HepG2 (cell line): ENCODE measurements around the gene GRK3. TPM values are rescaled to one million over a fixed set of nuclear protein-coding genes. Genes with fewer than 3 reads are reported as not detected.

Experiments
- ATAC-seq: fragments of 200-7000 bp; cut with Tn5 transposase; 3 replicates; pipeline ENCODE4 v1.9.1; 2020; ENCODE audit warnings: mild to moderate bottlenecking, moderate library complexity
- BruUV-seq: library from RNA; stranded (reverse); fragments of 400-500 nt; replicated peaks from 2 replicates; lab custom pipeline; 2021; lab: Mats Ljungman, UMichigan
- CTCF ChIA-PET: fragments of 300-600 bp; formaldehyde crosslinking; extraction: SDS; loops from one replicate; lab custom pipeline; 2021; ENCODE audit warnings: low total read pairs, inconsistent platforms, low intra/inter-chr PET ratio; lab: Yijun Ruan, JAX
- POLR2A ChIA-PET: fragments of 350-600 bp; sonication (Branson Sonifier 250); formaldehyde crosslinking; loops from one replicate; lab custom pipeline; 2020; ENCODE audit warnings: antibody characterized with exemption, inconsistent platforms; lab: Yijun Ruan, JAX
- DNase-seq: peaks from one replicate; pipeline ENCODE4 v3.0.0-alpha.2; 2015; ENCODE audit warnings: low spot score
- FAIRE-seq: peaks from 3 replicates; lab custom pipeline; 2011; peaks lifted over from hg19 to GRCh38; lab: Jason Lieb, UNC
- H2AFZ ChIP-seq: one replicate; pipeline ENCODE4 v1.6.1; 2011; ENCODE audit warnings: low read length, inconsistent platforms
- H3K27ac ChIP-seq: fragments of 300-600 bp; 3 replicates; pipeline ENCODE4 v1.8.0; 2011; ENCODE audit warnings: mixed run types, mild to moderate bottlenecking, mixed read lengths, low read length, inconsistent platforms; ENCODE audit not compliant: insufficient read depth; ENCODE audit errors: extremely low read length
- H3K27me3 ChIP-seq, 2 experiments: fragments of 200-600 bp in 1 of 2; 2 replicates in 1 of 2; 3 replicates in 1 of 2; pipeline versions ENCODE4 v1.6.0 to v1.8.0; 2011; ENCODE audit warnings: low read length in 2 of 2, mild to moderate bottlenecking in 2 of 2, moderate library complexity in 2 of 2, inconsistent platforms in 1 of 2; ENCODE audit not compliant: insufficient read depth in 2 of 2, control insufficient read depth in 1 of 2
- H3K36me3 ChIP-seq, 2 experiments: fragments of 200-600 bp in 1 of 2; replicated peaks in 1 of 2; 2 replicates in 1 of 2; 3 replicates in 1 of 2; pipeline versions ENCODE4 v1.5.1 to v1.8.0; 2011; ENCODE audit warnings: low read length in 2 of 2, inconsistent platforms in 1 of 2; ENCODE audit not compliant: insufficient read depth in 2 of 2, control insufficient read depth in 1 of 2
- H3K4me1 ChIP-seq: 2 replicates; pipeline ENCODE4 v1.5.1; 2012; ENCODE audit warnings: low read length, inconsistent platforms; ENCODE audit not compliant: insufficient read depth
- H3K4me2 ChIP-seq: 2 replicates; pipeline ENCODE4 v1.6.0; 2011; ENCODE audit warnings: low read depth, low read length, inconsistent platforms
- H3K4me3 ChIP-seq, 3 experiments: fragments of 200-600 bp in 1 of 3; sonication (generic), shearing (Covaris generic) in 1 of 3; replicated peaks in 1 of 3; 2 replicates each; pipeline ENCODE4 v1.5.1; 2011 to 2016; ENCODE audit warnings: low read length in 3 of 3, inconsistent platforms in 2 of 3, low read depth in 2 of 3, mild to moderate bottlenecking in 2 of 3, control low read depth in 1 of 3, mixed read lengths in 1 of 3; ENCODE audit not compliant: insufficient read depth in 1 of 3
- H3K79me2 ChIP-seq: one replicate; pipeline ENCODE4 v1.6.1; 2011; ENCODE audit warnings: low read length, inconsistent platforms; ENCODE audit not compliant: insufficient read depth
- H3K9ac ChIP-seq: 2 replicates; pipeline ENCODE4 v1.6.0; 2011; ENCODE audit warnings: mild to moderate bottlenecking, low read depth, low read length, inconsistent platforms; ENCODE audit not compliant: insufficient read depth
- H3K9me3 ChIP-seq: 2 replicates; pipeline ENCODE4 v1.5.1; 2012; ENCODE audit warnings: mild to moderate bottlenecking, low read length
- H4K20me1 ChIP-seq: 2 replicates; pipeline ENCODE4 v1.6.0; 2011; ENCODE audit warnings: inconsistent platforms, mild to moderate bottlenecking, low read length, moderate library complexity; ENCODE audit not compliant: insufficient read depth
- BRCA1 ChIP-seq: sonication (generic); formaldehyde crosslinking; IDR thresholded peaks from 2 replicates; pipeline ENCODE4 v1.4.0; 2020; ENCODE audit warnings: missing genetic modification reagents
- CBX5 ChIP-seq: sonication (generic); formaldehyde crosslinking; IDR thresholded peaks from 2 replicates; pipeline ENCODE4 v1.4.0; 2020; ENCODE audit warnings: missing genetic modification reagents, borderline replicate concordance
- DR1 ChIP-seq: sonication (generic); formaldehyde crosslinking; IDR thresholded peaks from 2 replicates; pipeline ENCODE4 v1.8.0; 2021; ENCODE audit warnings: mild to moderate bottlenecking, missing genetic modification reagents, inconsistent platforms
- FOXJ3 ChIP-seq: sonication (generic); formaldehyde crosslinking; IDR thresholded peaks from 2 replicates; pipeline ENCODE4 v1.4.0; 2020; ENCODE audit warnings: missing genetic modification reagents, mild to moderate bottlenecking, borderline replicate concordance
- U2AF1 ChIP-seq: fragments of 200-400 bp; formaldehyde crosslinking; optimal IDR thresholded peaks from 2 replicates; pipeline ENCODE3; 2017; ENCODE audit warnings: mild to moderate bottlenecking, low read depth, low read length
- ZNF124 ChIP-seq: sonication (generic); formaldehyde crosslinking; IDR thresholded peaks from 2 replicates; pipeline ENCODE4 v1.4.0; 2020; ENCODE audit warnings: missing genetic modification reagents
- WGBS: methylation state at CpG from one replicate; pipeline ENCODE4 v1.1.6; 2017; ENCODE audit warnings: low lambda C conversion rate; 5-methylcytosine and 5-hydroxymethylcytosine counted together
- in situ Hi-C: cut with HindIII; loops from 2 replicates; pipeline ENCODE4 v1.10.0; 2017; ENCODE audit warnings: low pct_unique_long_range_greater_than_20kb; ENCODE audit not compliant: extremely low pct_ligation_motif_present
- intact Hi-C: fragments of 100-400 bp; cut with micrococcal nuclease; formaldehyde crosslinking; loops from one replicate; pipeline ENCODE4 v1.10.0; 2022; ENCODE audit not compliant: unreplicated experiment
- polyA plus RNA-seq, 8 experiments: library from polyadenylated mRNA; depleted of rRNA in 3 of 8; stranded (reverse) in 7 of 8; unstranded in 1 of 8; fragments of >200 nt; fragmentation: Illumina TruSeq in 4 of 8; extraction: Trizol in 4 of 8; gene quantifications; 2 replicates each; pipeline versions ENCODE4 v1.2.1 to v1.2.3, GENCODE V29; 2011 to 2016; ENCODE audit warnings: low read depth in 4 of 8, missing spikeins in 1 of 8, mixed read lengths in 1 of 8; ENCODE audit not compliant: insufficient read depth in 1 of 8
- total RNA-seq, 5 experiments: library from RNA; depleted of rRNA; stranded (reverse); fragments of >200 nt; fragmentation: Illumina TruSeq; extraction: Trizol; gene quantifications; 2 replicates each; pipeline ENCODE4 v1.2.3, GENCODE V29; 2016; ENCODE audit warnings: low read depth in 1 of 5
- TF ChIP-seq, protein P1 (sequence below): sonication (generic); formaldehyde crosslinking; IDR thresholded peaks from 2 replicates; pipeline ENCODE4 v1.4.0; 2020; ENCODE audit warnings: missing genetic modification reagents, borderline replicate concordance
- TF ChIP-seq, protein P2 (sequence below): IDR thresholded peaks from 2 replicates; pipeline ENCODE4 v1.6.1; 2016; ENCODE audit warnings: missing genetic modification reagents, missing compliant biosample characterization
- TF ChIP-seq, protein P3 (sequence below): sonication (generic); formaldehyde crosslinking; IDR thresholded peaks from 2 replicates; pipeline ENCODE4 v1.4.0; 2020; ENCODE audit warnings: low read depth, missing genetic modification reagents

GRK3 gene
- total and polyA plus RNA-seq, 2 of the 13 experiments (the other 11 are each of a cell fraction or from before 2014, with no cell fraction given), result 8.5 to 16.7 TPM

DNA sequence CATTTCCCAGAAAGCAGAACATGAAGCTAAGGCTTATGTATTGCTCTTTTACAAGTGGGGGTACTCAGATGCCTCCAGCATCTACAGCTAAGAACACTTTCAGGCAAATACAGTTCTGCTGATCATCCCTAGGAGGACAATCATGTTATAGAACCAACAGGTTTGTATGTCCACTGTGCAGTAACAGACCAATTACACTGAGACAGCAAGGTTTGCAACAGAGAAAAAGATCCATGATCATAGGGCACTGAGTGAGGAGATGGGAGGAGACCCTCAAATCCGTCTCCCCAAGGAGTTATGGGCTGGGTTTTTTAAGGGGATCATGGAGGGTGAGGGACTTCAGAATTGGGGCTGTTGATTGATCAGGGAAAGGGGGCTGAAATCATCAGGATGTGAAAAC, 39.1 kb upstream of the GRK3 start:
- H3K36me3 ChIP-seq, result no peaks in the 10 kb centered on the region
- POLR2A ChIA-PET, result no interaction called here
- TF ChIP-seq, protein P1, sequence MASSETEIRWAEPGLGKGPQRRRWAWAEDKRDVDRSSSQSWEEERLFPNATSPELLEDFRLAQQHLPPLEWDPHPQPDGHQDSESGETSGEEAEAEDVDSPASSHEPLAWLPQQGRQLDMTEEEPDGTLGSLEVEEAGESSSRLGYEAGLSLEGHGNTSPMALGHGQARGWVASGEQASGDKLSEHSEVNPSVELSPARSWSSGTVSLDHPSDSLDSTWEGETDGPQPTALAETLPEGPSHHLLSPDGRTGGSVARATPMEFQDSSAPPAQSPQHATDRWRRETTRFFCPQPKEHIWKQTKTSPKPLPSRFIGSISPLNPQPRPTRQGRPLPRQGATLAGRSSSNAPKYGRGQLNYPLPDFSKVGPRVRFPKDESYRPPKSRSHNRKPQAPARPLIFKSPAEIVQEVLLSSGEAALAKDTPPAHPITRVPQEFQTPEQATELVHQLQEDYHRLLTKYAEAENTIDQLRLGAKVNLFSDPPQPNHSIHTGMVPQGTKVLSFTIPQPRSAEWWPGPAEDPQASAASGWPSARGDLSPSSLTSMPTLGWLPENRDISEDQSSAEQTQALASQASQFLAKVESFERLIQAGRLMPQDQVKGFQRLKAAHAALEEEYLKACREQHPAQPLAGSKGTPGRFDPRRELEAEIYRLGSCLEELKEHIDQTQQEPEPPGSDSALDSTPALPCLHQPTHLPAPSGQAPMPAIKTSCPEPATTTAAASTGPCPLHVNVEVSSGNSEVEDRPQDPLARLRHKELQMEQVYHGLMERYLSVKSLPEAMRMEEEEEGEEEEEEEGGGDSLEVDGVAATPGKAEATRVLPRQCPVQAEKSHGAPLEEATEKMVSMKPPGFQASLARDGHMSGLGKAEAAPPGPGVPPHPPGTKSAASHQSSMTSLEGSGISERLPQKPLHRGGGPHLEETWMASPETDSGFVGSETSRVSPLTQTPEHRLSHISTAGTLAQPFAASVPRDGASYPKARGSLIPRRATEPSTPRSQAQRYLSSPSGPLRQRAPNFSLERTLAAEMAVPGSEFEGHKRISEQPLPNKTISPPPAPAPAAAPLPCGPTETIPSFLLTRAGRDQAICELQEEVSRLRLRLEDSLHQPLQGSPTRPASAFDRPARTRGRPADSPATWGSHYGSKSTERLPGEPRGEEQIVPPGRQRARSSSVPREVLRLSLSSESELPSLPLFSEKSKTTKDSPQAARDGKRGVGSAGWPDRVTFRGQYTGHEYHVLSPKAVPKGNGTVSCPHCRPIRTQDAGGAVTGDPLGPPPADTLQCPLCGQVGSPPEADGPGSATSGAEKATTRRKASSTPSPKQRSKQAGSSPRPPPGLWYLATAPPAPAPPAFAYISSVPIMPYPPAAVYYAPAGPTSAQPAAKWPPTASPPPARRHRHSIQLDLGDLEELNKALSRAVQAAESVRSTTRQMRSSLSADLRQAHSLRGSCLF (CRISPR knock-in tag), result no peak
- TF ChIP-seq DR1 (CRISPR knock-in tag) (no peak), ZNF124 (CRISPR knock-in tag) (no peak), BRCA1 (CRISPR knock-in tag) (no peak), CBX5 (CRISPR knock-in tag) (no peak), FOXJ3 (no peak), U2AF1 (no peak)
- TF ChIP-seq, protein P2, sequence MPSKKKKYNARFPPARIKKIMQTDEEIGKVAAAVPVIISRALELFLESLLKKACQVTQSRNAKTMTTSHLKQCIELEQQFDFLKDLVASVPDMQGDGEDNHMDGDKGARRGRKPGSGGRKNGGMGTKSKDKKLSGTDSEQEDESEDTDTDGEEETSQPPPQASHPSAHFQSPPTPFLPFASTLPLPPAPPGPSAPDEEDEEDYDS (CRISPR knock-in tag), result no peak
- TF ChIP-seq, protein P3, sequence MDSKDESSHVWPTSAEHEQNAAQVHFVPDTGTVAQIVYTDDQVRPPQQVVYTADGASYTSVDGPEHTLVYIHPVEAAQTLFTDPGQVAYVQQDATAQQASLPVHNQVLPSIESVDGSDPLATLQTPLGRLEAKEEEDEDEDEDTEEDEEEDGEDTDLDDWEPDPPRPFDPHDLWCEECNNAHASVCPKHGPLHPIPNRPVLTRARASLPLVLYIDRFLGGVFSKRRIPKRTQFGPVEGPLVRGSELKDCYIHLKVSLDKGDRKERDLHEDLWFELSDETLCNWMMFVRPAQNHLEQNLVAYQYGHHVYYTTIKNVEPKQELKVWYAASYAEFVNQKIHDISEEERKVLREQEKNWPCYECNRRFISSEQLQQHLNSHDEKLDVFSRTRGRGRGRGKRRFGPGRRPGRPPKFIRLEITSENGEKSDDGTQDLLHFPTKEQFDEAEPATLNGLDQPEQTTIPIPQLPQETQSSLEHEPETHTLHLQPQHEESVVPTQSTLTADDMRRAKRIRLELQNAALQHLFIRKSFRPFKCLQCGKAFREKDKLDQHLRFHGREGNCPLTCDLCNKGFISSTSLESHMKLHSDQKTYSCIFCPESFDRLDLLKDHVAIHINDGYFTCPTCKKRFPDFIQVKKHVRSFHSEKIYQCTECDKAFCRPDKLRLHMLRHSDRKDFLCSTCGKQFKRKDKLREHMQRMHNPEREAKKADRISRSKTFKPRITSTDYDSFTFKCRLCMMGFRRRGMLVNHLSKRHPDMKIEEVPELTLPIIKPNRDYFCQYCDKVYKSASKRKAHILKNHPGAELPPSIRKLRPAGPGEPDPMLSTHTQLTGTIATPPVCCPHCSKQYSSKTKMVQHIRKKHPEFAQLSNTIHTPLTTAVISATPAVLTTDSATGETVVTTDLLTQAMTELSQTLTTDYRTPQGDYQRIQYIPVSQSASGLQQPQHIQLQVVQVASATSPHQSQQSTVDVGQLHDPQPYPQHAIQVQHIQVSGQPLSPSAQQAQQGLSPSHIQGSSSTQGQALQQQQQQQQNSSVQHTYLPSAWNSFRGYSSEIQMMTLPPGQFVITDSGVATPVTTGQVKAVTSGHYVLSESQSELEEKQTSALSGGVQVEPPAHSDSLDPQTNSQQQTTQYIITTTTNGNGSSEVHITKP (CRISPR knock-in tag), result no peak
- intact Hi-C loops (no loop called here), in situ Hi-C loops (no loop called here)
- H3K4me1 ChIP-seq, result no peaks in the 10 kb centered on the region
- no peak overlapping the region for H3K9ac ChIP-seq
- H4K20me1 ChIP-seq, result no peaks in the 10 kb centered on the region
- H3K4me3 ChIP-seq, result no peak overlapping the region
- DNase-seq (no peak), ATAC-seq (no peak), FAIRE-seq (no peak)
- no peak overlapping the region for H3K4me2 ChIP-seq
- CTCF ChIA-PET, result no interaction called here
- peaks cover 16% of the 10 kb centered on the region for H3K9me3 ChIP-seq
- H3K27me3 ChIP-seq, result no peaks in the 10 kb centered on the region
- no peak overlapping the region for H3K27ac ChIP-seq
- WGBS, result 73% methylated on average over 1 of the region's 1 CpG
- no peak overlapping the region for H2AFZ ChIP-seq
- H3K79me2 ChIP-seq, result no peaks in the 10 kb centered on the region
- no TSS peak for BruUV-seq
